HepG2 (cell line): ENCODE measurements around the gene UQCRC1. TPM values are rescaled to one million over a fixed set of nuclear protein-coding genes. Genes with fewer than 3 reads are reported as not detected.
A peak's percentile ranks its signal among the peaks of the same experiment; 100 is the strongest.

ENCODE experiments used
- ATF2 ChIP-seq: sonication (generic); formaldehyde crosslinking; IDR thresholded peaks from 2 replicates; pipeline ENCODE4 v1.4.0; 2020; ENCODE audit warnings: missing genetic modification reagents
- ATF5 ChIP-seq: sonication (generic); formaldehyde crosslinking; IDR thresholded peaks from 2 replicates; pipeline ENCODE4 v1.4.0; 2020; ENCODE audit warnings: mild to moderate bottlenecking, low read depth, missing genetic modification reagents
- HMG20A ChIP-seq: IDR thresholded peaks from 2 replicates; pipeline ENCODE4 v1.6.1; 2016; ENCODE audit warnings: borderline replicate concordance
- HNRNPLL ChIP-seq: fragments of 200-400 bp; formaldehyde crosslinking; IDR thresholded peaks from 2 replicates; pipeline ENCODE4 v1.6.1; 2017; ENCODE audit warnings: mild to moderate bottlenecking, low read depth, low read length; ENCODE audit not compliant: poor library complexity, severe bottlenecking
- NFIC ChIP-seq: IDR thresholded peaks from 2 replicates; pipeline ENCODE4 v1.6.1; 2012; ENCODE audit warnings: mild to moderate bottlenecking, low read length, inconsistent platforms
- PHB2 ChIP-seq: fragments of 450-650 bp; IDR thresholded peaks from 2 replicates; pipeline ENCODE4 v1.6.1; 2018; ENCODE audit not compliant: partially characterized antibody
- SALL2 ChIP-seq: sonication (generic); formaldehyde crosslinking; IDR thresholded peaks from 2 replicates; pipeline ENCODE4 v1.8.1; 2023; ENCODE audit warnings: mild to moderate bottlenecking, missing genetic modification reagents, inconsistent platforms
- THAP9 ChIP-seq: sonication (generic); formaldehyde crosslinking; IDR thresholded peaks from 2 replicates; pipeline ENCODE4; 2020; ENCODE audit warnings: missing genetic modification reagents, mild to moderate bottlenecking, borderline replicate concordance
- ZNF256 ChIP-seq: sonication (generic); formaldehyde crosslinking; conservative IDR thresholded peaks from 2 replicates; pipeline ENCODE4 v1.4.0; 2020; ENCODE audit warnings: missing genetic modification reagents
- ZNF510 ChIP-seq: sonication (generic); formaldehyde crosslinking; IDR thresholded peaks from 2 replicates; pipeline ENCODE4 v1.4.0; 2020; ENCODE audit warnings: low read depth, mild to moderate bottlenecking, missing genetic modification reagents
- ZNF549 ChIP-seq: sonication (generic); formaldehyde crosslinking; IDR thresholded peaks from 2 replicates; pipeline ENCODE4 v1.5.0; 2020; ENCODE audit warnings: missing genetic modification reagents
- ZNF691 ChIP-seq: sonication (generic); formaldehyde crosslinking; IDR thresholded peaks from 2 replicates; pipeline ENCODE4 v1.4.0; 2020; ENCODE audit warnings: missing genetic modification reagents, low read depth, mild to moderate bottlenecking, borderline replicate concordance
- ZNF713 ChIP-seq: sonication (generic); formaldehyde crosslinking; IDR thresholded peaks from 2 replicates; pipeline ENCODE4 v1.4.0; 2020; ENCODE audit warnings: mild to moderate bottlenecking, missing genetic modification reagents
- polyA plus RNA-seq, 8 experiments: library from polyadenylated mRNA; depleted of rRNA in 3 of 8; stranded (reverse) in 7 of 8; unstranded in 1 of 8; fragments of >200 nt; fragmentation: Illumina TruSeq in 4 of 8; extraction: Trizol in 4 of 8; gene quantifications; 2 replicates each; pipeline versions ENCODE4 v1.2.1 to v1.2.3, GENCODE V29; 2011 to 2016; ENCODE audit warnings: low read depth in 4 of 8, missing spikeins in 1 of 8, mixed read lengths in 1 of 8; ENCODE audit not compliant: insufficient read depth in 1 of 8
- total RNA-seq, 5 experiments: library from RNA; depleted of rRNA; stranded (reverse); fragments of >200 nt; fragmentation: Illumina TruSeq; extraction: Trizol; gene quantifications; 2 replicates each; pipeline ENCODE4 v1.2.3, GENCODE V29; 2016; ENCODE audit warnings: low read depth in 1 of 5
- TF ChIP-seq, protein P1 (sequence below): sonication (generic); formaldehyde crosslinking; IDR thresholded peaks from 2 replicates; pipeline ENCODE4 v1.8.0; 2022; ENCODE audit warnings: mild to moderate bottlenecking, missing genetic modification reagents
- TF ChIP-seq, protein P2 (sequence below): sonication (generic); formaldehyde crosslinking; IDR thresholded peaks from 2 replicates; pipeline ENCODE4 v1.4.0; 2020; ENCODE audit warnings: missing genetic modification reagents
- TF ChIP-seq, protein P3 (sequence below): sonication (generic); formaldehyde crosslinking; IDR thresholded peaks from 2 replicates; pipeline ENCODE4 v1.8.1; 2023; ENCODE audit warnings: missing genetic modification reagents, mild to moderate bottlenecking, borderline replicate concordance

The UQCRC1 gene
- total and polyA plus RNA-seq, 2 of the 13 experiments (the other 11 are each of a cell fraction or from before 2014, with no cell fraction given) = 316 to 680 TPM

GRCh38 chr3:48556796-48557626 lies 52.4 kb downstream of the UQCRC1 start, which contains the start of gene PFKFB4 (continued):
- TF ChIP-seq ZNF713 (no peak), HMG20A (CRISPR knock-in tag) (0 out of 2 replicates have a peak, but pooled peaks have one; percentile 11), HNRNPLL (peak; percentile 90), SALL2 (CRISPR knock-in tag) (0 out of 2 replicates have a peak, but pooled peaks have one; percentile 16), ATF5 (0 out of 2 replicates have a peak, but pooled peaks have one; percentile 27), ZNF691 (CRISPR knock-in tag) (0 out of 2 replicates have a peak, but pooled peaks have one; percentile 35), ZNF549 (CRISPR knock-in tag) (no peak), THAP9 (CRISPR knock-in tag) (no peak; the same call in 1 of the 2 replicates), NFIC (no peak), ATF2 (CRISPR knock-in tag) (0 out of 2 replicates have a peak, but pooled peaks have one; percentile 46), PHB2 (no peak), ZNF510 (CRISPR knock-in tag) (no peak; the same call in 1 of the 2 replicates), ZNF256 (CRISPR knock-in tag) (no peak)
- TF ChIP-seq, protein P1, sequence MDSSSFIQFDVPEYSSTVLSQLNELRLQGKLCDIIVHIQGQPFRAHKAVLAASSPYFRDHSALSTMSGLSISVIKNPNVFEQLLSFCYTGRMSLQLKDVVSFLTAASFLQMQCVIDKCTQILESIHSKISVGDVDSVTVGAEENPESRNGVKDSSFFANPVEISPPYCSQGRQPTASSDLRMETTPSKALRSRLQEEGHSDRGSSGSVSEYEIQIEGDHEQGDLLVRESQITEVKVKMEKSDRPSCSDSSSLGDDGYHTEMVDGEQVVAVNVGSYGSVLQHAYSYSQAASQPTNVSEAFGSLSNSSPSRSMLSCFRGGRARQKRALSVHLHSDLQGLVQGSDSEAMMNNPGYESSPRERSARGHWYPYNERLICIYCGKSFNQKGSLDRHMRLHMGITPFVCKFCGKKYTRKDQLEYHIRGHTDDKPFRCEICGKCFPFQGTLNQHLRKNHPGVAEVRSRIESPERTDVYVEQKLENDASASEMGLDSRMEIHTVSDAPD (CRISPR knock-in tag) = no peak
- TF ChIP-seq, protein P2, sequence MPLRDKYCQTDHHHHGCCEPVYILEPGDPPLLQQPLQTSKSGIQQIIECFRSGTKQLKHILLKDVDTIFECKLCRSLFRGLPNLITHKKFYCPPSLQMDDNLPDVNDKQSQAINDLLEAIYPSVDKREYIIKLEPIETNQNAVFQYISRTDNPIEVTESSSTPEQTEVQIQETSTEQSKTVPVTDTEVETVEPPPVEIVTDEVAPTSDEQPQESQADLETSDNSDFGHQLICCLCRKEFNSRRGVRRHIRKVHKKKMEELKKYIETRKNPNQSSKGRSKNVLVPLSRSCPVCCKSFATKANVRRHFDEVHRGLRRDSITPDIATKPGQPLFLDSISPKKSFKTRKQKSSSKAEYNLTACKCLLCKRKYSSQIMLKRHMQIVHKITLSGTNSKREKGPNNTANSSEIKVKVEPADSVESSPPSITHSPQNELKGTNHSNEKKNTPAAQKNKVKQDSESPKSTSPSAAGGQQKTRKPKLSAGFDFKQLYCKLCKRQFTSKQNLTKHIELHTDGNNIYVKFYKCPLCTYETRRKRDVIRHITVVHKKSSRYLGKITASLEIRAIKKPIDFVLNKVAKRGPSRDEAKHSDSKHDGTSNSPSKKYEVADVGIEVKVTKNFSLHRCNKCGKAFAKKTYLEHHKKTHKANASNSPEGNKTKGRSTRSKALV (CRISPR knock-in tag) = peak; percentile 71; the same call in 1 of the 2 replicates
- TF ChIP-seq, protein P3, sequence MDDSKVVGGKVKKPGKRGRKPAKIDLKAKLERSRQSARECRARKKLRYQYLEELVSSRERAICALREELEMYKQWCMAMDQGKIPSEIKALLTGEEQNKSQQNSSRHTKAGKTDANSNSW (CRISPR knock-in tag) = no peak
